Osteocyte (in vitro differentiated cells): ENCODE data around the gene TCP11. TPM values are rescaled to one million over a fixed set of nuclear protein-coding genes. Genes with fewer than 3 reads are reported as not detected.
A peak's percentile ranks its signal among the peaks of the same experiment; 100 is the strongest.

ENCODE experiments used
- DNase-seq: peaks from one replicate; pipeline ENCODE4 v3.0.0; 2021; ENCODE audit warnings: mixed read lengths; ENCODE audit not compliant: unreplicated experiment; ENCODE audit errors: extremely low spot score
- H3K27ac Mint-ChIP-seq: one replicate; pipeline ENCODE4 v1.8.0; 2021; ENCODE audit warnings: mild to moderate bottlenecking, mixed read lengths; ENCODE audit not compliant: unreplicated experiment
- H3K27me3 Mint-ChIP-seq: one replicate; pipeline ENCODE4 v1.8.0; 2021; ENCODE audit warnings: mixed read lengths; ENCODE audit not compliant: unreplicated experiment
- H3K36me3 Mint-ChIP-seq: one replicate; pipeline ENCODE4 v1.8.0; 2021; ENCODE audit warnings: mixed read lengths; ENCODE audit not compliant: unreplicated experiment
- H3K4me1 Mint-ChIP-seq: one replicate; pipeline ENCODE4 v1.8.0; 2021; ENCODE audit warnings: mixed read lengths; ENCODE audit not compliant: unreplicated experiment
- H3K4me3 Mint-ChIP-seq: one replicate; pipeline ENCODE4 v1.8.0; 2021; ENCODE audit warnings: mild to moderate bottlenecking, moderate library complexity, mixed read lengths; ENCODE audit not compliant: unreplicated experiment
- H3K9me3 Mint-ChIP-seq: one replicate; pipeline ENCODE4 v1.8.0; 2021; ENCODE audit warnings: mixed read lengths; ENCODE audit not compliant: unreplicated experiment
- CTCF ChIP-seq: fragments of 200-600 bp; sonication (generic); IDR thresholded peaks from 2 replicates; pipeline ENCODE4 v1.5.0; 2021; ENCODE audit warnings: antibody characterized with exemption, mild to moderate bottlenecking, moderate library complexity
- total RNA-seq: library from RNA; stranded (reverse); gene quantifications from 2 replicates; pipeline ENCODE4 v1.2.1, GENCODE V29; 2021

TCP11 gene
- total RNA-seq, 1 donor from 2014 or later: 0.43 TPM

- no peak for TF ChIP-seq CTCF
- H3K27me3 Mint-ChIP-seq: no peaks in the 10 kb centered on the region
- peaks cover 21% of the 10 kb centered on the region for H3K4me1 Mint-ChIP-seq
Observed at GRCh38 chr6:35082733-35083403, 58.3 kb downstream of the TCP11 start.

GRCh38 chr6:35082046-35082732, 59.0 kb downstream of the TCP11 start:
- H3K9me3 Mint-ChIP-seq: no peaks in the 10 kb centered on the region
- no peaks in the 10 kb centered on the region for H3K27me3 Mint-ChIP-seq
- H3K4me1 Mint-ChIP-seq: peaks cover 21% of the 10 kb centered on the region
- H3K27ac Mint-ChIP-seq: peak overlapping the region; percentile 75
- peak; percentile 81 for DNase-seq
- no peak for TF ChIP-seq CTCF
- H3K4me3 Mint-ChIP-seq: no peak overlapping the region
- H3K36me3 Mint-ChIP-seq: peaks cover 24% of the 10 kb centered on the region

More at GRCh38 chr6:35082733-35083403, 58.3 kb downstream of the TCP11 start:
- no peak overlapping the region for H3K4me3 Mint-ChIP-seq
- H3K36me3 Mint-ChIP-seq: peaks cover 31% of the 10 kb centered on the region
- peak; percentile 56 for DNase-seq
- no peak overlapping the region for H3K27ac Mint-ChIP-seq
- no peaks in the 10 kb centered on the region for H3K9me3 Mint-ChIP-seq

GRCh38 chr6:35081426-35081851, 59.7 kb downstream of the TCP11 start:
- peak; percentile 73 for DNase-seq
- no peaks in the 10 kb centered on the region for H3K27me3 Mint-ChIP-seq
- peak overlapping the region; percentile 75 for H3K27ac Mint-ChIP-seq
- H3K4me3 Mint-ChIP-seq: no peak overlapping the region
- H3K4me1 Mint-ChIP-seq: peaks cover 21% of the 10 kb centered on the region
- TF ChIP-seq CTCF: no peak
- peaks cover 24% of the 10 kb centered on the region for H3K36me3 Mint-ChIP-seq
- no peaks in the 10 kb centered on the region for H3K9me3 Mint-ChIP-seq

GRCh38 chr6:35080821-35081425, 60.2 kb downstream of the TCP11 start:
- H3K27me3 Mint-ChIP-seq: no peaks in the 10 kb centered on the region
- peak; percentile 81 for DNase-seq
- no peaks in the 10 kb centered on the region for H3K9me3 Mint-ChIP-seq
- no peak overlapping the region for H3K4me3 Mint-ChIP-seq
- peaks cover 19% of the 10 kb centered on the region for H3K36me3 Mint-ChIP-seq
- H3K4me1 Mint-ChIP-seq: peaks cover 21% of the 10 kb centered on the region
- no peak for TF ChIP-seq CTCF
- H3K27ac Mint-ChIP-seq: peak overlapping the region; percentile 75
